TTC549 (cell line): ENCODE results near the gene CACNA1D.

ENCODE experiments used
- FAIRE-seq: peaks from 2 replicates; lab custom pipeline; 2012; peaks lifted over from hg19 to GRCh38; lab: Jason Lieb, UNC

The CACNA1D gene

DNA sequence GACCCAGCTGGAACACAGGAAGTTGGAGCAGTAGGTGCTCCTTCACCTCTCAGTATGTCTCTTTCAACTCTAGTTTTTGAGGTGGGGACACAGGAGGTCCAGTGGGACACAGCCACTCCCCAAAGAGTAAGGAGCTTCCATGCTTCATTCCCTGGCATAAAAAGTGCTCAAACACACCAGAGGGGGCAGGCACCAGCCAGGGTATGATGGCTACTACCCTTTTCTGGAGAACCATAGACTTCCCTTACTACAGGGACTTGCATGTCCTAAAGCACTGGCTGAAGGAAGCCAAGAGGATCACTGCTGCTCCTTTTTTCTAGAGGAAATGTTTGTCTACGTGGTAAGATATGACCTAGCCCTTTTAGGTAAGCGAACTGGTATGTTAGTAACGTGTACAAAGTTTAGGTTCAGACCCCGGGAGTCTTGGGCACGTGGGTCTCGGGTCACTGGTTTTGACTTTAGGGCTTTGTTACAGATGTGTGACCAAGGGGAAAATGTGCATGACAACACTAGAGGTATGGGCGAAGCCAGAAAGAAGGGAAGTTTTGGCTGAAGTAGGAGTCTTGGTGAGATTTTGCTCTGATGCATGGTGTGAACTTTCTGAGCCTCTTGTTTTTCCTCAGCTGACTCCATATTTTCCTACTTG, 363.8 kb downstream of the CACNA1D start:
- FAIRE-seq: no peak

DNA sequence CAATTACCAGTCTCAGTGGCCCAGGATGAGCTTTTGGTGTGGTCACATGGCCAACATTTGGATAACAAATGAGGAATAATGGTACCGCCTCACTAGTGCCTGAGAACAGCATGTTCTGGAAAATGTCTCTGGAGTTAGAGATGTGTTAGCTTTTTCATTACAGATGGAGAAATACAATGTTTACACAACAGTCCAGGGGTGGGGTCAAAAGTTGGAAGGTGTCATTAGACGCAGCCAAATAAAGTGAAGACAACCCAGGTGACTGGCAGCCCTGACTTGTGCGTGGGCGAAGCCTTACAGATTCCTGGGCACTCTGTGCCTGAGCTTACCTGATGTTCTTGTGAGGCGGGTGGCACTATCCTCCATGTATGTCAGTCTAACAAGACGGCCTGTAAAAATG, 364.8 kb downstream of the CACNA1D start:
- FAIRE-seq: no peak

DNA sequence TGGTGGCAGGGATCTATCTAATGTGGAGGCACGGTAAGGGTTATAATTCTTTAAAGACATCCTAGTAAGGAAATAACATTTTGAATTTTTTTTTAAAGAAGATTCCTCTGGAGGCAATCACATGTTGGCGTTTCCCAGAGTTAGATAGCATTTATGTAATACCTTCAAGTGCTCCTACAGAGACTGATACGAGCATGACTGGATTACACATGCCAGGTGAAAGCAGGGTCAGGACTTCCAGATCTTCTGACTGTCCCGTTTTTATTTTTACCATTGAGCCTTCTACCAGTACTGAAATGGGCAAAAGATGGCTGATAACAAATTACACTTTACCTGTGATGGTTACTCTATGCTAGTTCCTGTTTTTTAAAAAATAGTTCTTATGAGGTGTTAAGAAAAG, 365.8 kb downstream of the CACNA1D start:
- no peak for FAIRE-seq

DNA sequence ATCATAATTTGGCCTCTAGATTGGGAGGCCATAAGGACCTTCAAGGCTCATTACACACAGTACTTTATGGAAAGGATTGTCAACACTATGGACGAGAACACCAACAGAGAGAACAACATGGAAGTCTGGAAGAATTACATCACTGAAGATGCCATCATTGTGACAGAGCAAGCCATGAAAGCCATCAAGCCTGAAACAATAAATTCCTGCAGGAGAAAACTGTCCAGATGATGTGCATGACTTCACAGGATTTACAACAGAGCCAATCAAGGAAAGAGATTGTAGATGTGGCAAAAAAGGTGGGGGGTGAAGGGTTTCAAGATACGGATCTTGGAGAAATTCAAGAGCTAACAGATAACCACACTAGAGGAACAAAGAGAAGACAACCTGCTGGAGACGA, 367.8 kb downstream of the CACNA1D start:
- FAIRE-seq: no peak

DNA sequence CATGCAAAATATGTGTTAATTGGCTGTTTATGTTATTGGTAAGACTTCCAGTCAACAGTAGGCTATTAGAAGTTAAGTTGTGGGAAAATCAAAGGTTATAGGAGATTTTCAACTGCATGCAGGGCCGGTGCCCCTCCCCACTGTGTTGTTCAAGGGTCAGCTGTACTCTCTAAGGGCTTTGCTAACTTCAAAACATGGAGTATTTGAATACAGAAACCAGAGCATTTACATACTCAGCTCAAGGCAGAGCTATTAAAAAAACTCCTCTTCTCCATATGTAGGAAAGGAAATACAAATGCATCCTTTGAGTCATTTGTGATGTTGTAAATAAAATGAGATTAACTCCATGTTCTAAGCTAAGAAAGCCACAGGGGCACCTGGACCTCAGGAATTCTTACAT, 368.7 kb downstream of the CACNA1D start:
- no peak for FAIRE-seq
